H1 (cell line): ENCODE data around the gene RMND5A. TPM values are rescaled to one million over a fixed set of nuclear protein-coding genes. Genes with fewer than 3 reads are reported as not detected.

Source experiments
- CTCF ChIA-PET: fragments of 300-600 bp; sonication (Branson Sonifier 250); formaldehyde crosslinking; loops from one replicate; lab custom pipeline; 2021; ENCODE audit not compliant: partially characterized antibody; lab: Charles Lee
- POLR2A ChIA-PET: fragments of 300-600 bp; sonication (Branson Sonifier 250); formaldehyde crosslinking; loops from one replicate; lab custom pipeline; 2021; ENCODE audit warnings: inconsistent platforms; ENCODE audit not compliant: partially characterized antibody; lab: Charles Lee
- DNase-seq, 2 experiments: peaks; one replicate each; pipeline versions ENCODE4 v3.0.0 to v3.0.0-alpha.2; 2010 to 2022; ENCODE audit warnings: low spot score in 2 of 2, low read depth in 1 of 2, mixed read lengths in 1 of 2
- FAIRE-seq: peaks from 2 replicates; lab custom pipeline; 2011; peaks lifted over from hg19 to GRCh38; lab: Jason Lieb, UNC
- H2AFZ ChIP-seq: 2 replicates; pipeline ENCODE4 v1.8.1; 2012; ENCODE audit warnings: low read length, inconsistent platforms
- H2AK5ac ChIP-seq: 2 replicates; pipeline ENCODE4 v1.6.1; 2013; ENCODE audit warnings: low read depth, low read length
- H2BK120ac ChIP-seq: replicated peaks from 2 replicates; pipeline ENCODE3; 2013; ENCODE audit warnings: low read depth, low read length, inconsistent platforms
- H2BK12ac ChIP-seq: 2 replicates; pipeline ENCODE4 v1.6.1; 2013; ENCODE audit warnings: low read depth, low read length
- H2BK15ac ChIP-seq: 2 replicates; pipeline ENCODE4 v1.6.1; 2013; ENCODE audit warnings: low read length
- H2BK20ac ChIP-seq: 2 replicates; pipeline ENCODE4 v1.6.1; 2013; ENCODE audit warnings: low read length
- H2BK5ac ChIP-seq: 2 replicates; pipeline ENCODE4 v1.6.1; 2013; ENCODE audit warnings: low read depth, low read length
- H3K14ac ChIP-seq: 2 replicates; pipeline ENCODE4 v1.6.1; 2013; ENCODE audit warnings: inconsistent platforms; ENCODE audit not compliant: insufficient read length
- H3K18ac ChIP-seq: 2 replicates; pipeline ENCODE4 v1.6.1; 2013; ENCODE audit warnings: low read length; ENCODE audit errors: extremely low read depth
- H3K23ac ChIP-seq: 2 replicates; pipeline ENCODE4 v1.6.1; 2013; ENCODE audit warnings: inconsistent platforms; ENCODE audit not compliant: insufficient read length
- H3K23me2 ChIP-seq: 2 replicates; pipeline ENCODE4 v1.6.1; 2013; ENCODE audit warnings: low read depth, low read length
- H3K27ac ChIP-seq: 2 replicates; pipeline ENCODE4 v1.6.1; 2011; ENCODE audit warnings: low read depth, low read length, inconsistent platforms
- H3K27me3 ChIP-seq, 4 experiments: replicated peaks in 1 of 4; 1 replicate in 1 of 4; 2 replicates in 3 of 4; pipeline versions ENCODE4 v1.6.1 to v1.8.1; 2011 to 2013; ENCODE audit warnings: low read length in 3 of 4, mild to moderate bottlenecking in 3 of 4, inconsistent platforms in 2 of 4, mixed read lengths in 2 of 4, moderate library complexity in 1 of 4; ENCODE audit not compliant: control insufficient read depth in 3 of 4, insufficient read depth in 3 of 4; ENCODE audit errors: extremely low read depth in 1 of 4
- H3K36me3 ChIP-seq, 4 experiments: 2 replicates each; pipeline versions ENCODE4 v1.6.1 to v1.8.1; 2011 to 2013; ENCODE audit warnings: mild to moderate bottlenecking in 4 of 4, low read length in 3 of 4, moderate library complexity in 2 of 4, control low read depth in 1 of 4, inconsistent platforms in 1 of 4; ENCODE audit not compliant: insufficient read depth in 4 of 4, control insufficient read depth in 2 of 4
- H3K4ac ChIP-seq: replicated peaks from 2 replicates; pipeline ENCODE3; 2013; ENCODE audit warnings: low read length, low read depth, mixed read lengths, inconsistent platforms; ENCODE audit not compliant: insufficient read length
- H3K4me1 ChIP-seq, 4 experiments: replicated peaks in 1 of 4; 1 replicate in 1 of 4; 2 replicates in 3 of 4; pipeline versions ENCODE4 v1.6.1 to v1.8.1; 2011 to 2013; ENCODE audit warnings: low read length in 3 of 4, inconsistent platforms in 2 of 4, mixed read lengths in 1 of 4; ENCODE audit not compliant: insufficient read depth in 4 of 4, control insufficient read depth in 3 of 4
- H3K4me2 ChIP-seq, 2 experiments: 2 replicates each; pipeline versions ENCODE4 v1.6.1 to v1.8.1; 2011 to 2013; ENCODE audit warnings: low read depth in 2 of 2, low read length in 2 of 2, control low read depth in 1 of 2, inconsistent platforms in 1 of 2, mild to moderate bottlenecking in 1 of 2; ENCODE audit not compliant: insufficient read depth in 1 of 2
- H3K4me3 ChIP-seq, 4 experiments: fragments of 200-600, 300-600 bp in 1 of 4; sonication (generic), shearing (Covaris generic), sonication (Bioruptor Twin) in 1 of 4; 2 replicates each; pipeline versions ENCODE4 v1.5.1 to v1.8.1; 2011 to 2016; ENCODE audit warnings: low read length in 4 of 4, low read depth in 3 of 4, control low read depth in 2 of 4, inconsistent platforms in 2 of 4, mild to moderate bottlenecking in 2 of 4, mixed read lengths in 1 of 4, moderate library complexity in 1 of 4; ENCODE audit not compliant: insufficient read depth in 2 of 4; ENCODE audit errors: extremely low read depth in 1 of 4
- H3K56ac ChIP-seq: replicated peaks from 2 replicates; pipeline ENCODE3; 2013; ENCODE audit warnings: low read depth, mild to moderate bottlenecking, mixed read lengths, low read length, inconsistent platforms; ENCODE audit not compliant: insufficient read length
- H3K79me1 ChIP-seq: 2 replicates; pipeline ENCODE4 v1.6.1; 2013; ENCODE audit warnings: low read depth, low read length, control low read depth
- H3K79me2 ChIP-seq, 2 experiments: 2 replicates each; pipeline versions ENCODE4 v1.6.1 to v1.8.1; 2012 to 2013; ENCODE audit warnings: low read length in 2 of 2, mild to moderate bottlenecking in 2 of 2, inconsistent platforms in 1 of 2; ENCODE audit not compliant: insufficient read depth in 2 of 2, control insufficient read depth in 1 of 2
- H3K9ac ChIP-seq, 4 experiments: replicated peaks in 1 of 4; 1 replicate in 1 of 4; 2 replicates in 3 of 4; pipeline versions ENCODE4 v1.6.1 to v1.8.1; 2011 to 2013; ENCODE audit warnings: low read depth in 3 of 4, low read length in 3 of 4, control low read depth in 2 of 4, mild to moderate bottlenecking in 2 of 4, moderate library complexity in 2 of 4, inconsistent platforms in 1 of 4; ENCODE audit errors: extremely low read depth in 1 of 4
- H3K9me3 ChIP-seq, 2 experiments: 2 replicates each; pipeline versions ENCODE4 v1.6.1 to v1.8.1; 2012 to 2013; ENCODE audit warnings: mild to moderate bottlenecking in 2 of 2, moderate library complexity in 2 of 2, control low read depth in 1 of 2, inconsistent platforms in 1 of 2, low read depth in 1 of 2, low read length in 1 of 2, mixed read lengths in 1 of 2; ENCODE audit not compliant: insufficient read depth in 2 of 2
- H4K20me1 ChIP-seq, 2 experiments: replicated peaks in 1 of 2; 2 replicates each; pipeline versions ENCODE3 to v1.8.1; 2011 to 2013; ENCODE audit warnings: inconsistent platforms in 2 of 2, low read length in 2 of 2, mild to moderate bottlenecking in 1 of 2; ENCODE audit not compliant: insufficient read depth in 2 of 2, control insufficient read depth in 1 of 2
- H4K5ac ChIP-seq: 2 replicates; pipeline ENCODE4 v1.6.1; 2013; ENCODE audit warnings: low read length, low read depth, mixed read lengths, inconsistent platforms; ENCODE audit not compliant: insufficient read length
- H4K8ac ChIP-seq: 2 replicates; pipeline ENCODE4 v1.8.0; 2013; ENCODE audit warnings: mild to moderate bottlenecking, moderate library complexity, low read length, inconsistent platforms; ENCODE audit not compliant: insufficient read depth; ENCODE audit errors: extremely low read depth
- H4K91ac ChIP-seq: replicated peaks from 2 replicates; pipeline ENCODE3; 2013; ENCODE audit warnings: low read length, mixed read lengths, inconsistent platforms; ENCODE audit not compliant: insufficient read length
- WGBS, 2 experiments: shearing (Covaris generic) in 1 of 2; methylation state at CpG; one replicate each; pipeline versions ENCODE4 v1.1.6 to v1.1.7; 2013 to 2015; ENCODE audit warnings: low lambda C conversion rate in 2 of 2, mixed read lengths in 2 of 2, inconsistent platforms in 1 of 2, low coverage in 1 of 2, missing lambda C conversion rate in 1 of 2; ENCODE audit not compliant: insufficient replicate concordance in 2 of 2, insufficient coverage in 1 of 2, insufficient read length in 1 of 2; ENCODE audit errors: extremely low coverage in 1 of 2, missing lambda C conversion rate in 1 of 2; 5-methylcytosine and 5-hydroxymethylcytosine counted together
- polyA plus RNA-seq, 7 experiments: library from polyadenylated mRNA; depleted of rRNA in 3 of 7; stranded (reverse) in 5 of 7; unstranded in 2 of 7; fragments of >200 nt in 5 of 7; fragments of 200-250 nt in 2 of 7; gene quantifications; 1 replicate in 5 of 7; 2 replicates in 1 of 7; 4 replicates in 1 of 7; pipeline versions ENCODE4 v1.2.1 to v1.2.3, GENCODE V29; 2011 to 2013; ENCODE audit warnings: missing spikeins in 2 of 7, mixed read lengths in 2 of 7
- total RNA-seq: library from RNA; stranded (reverse); fragmentation: NEBNext Ultra II Directional; extraction: Animal tissue kit (Norgen Biotek cat#: 25700); gene quantifications from 2 replicates; pipeline ENCODE4 v1.2.1, GENCODE V29; 2021

RMND5A gene
- total and polyA plus RNA-seq, 2 of the 8 experiments (the other 6 are each of a cell fraction or from before 2014, with no cell fraction given), result 21.0 to 66.2 TPM

DNA sequence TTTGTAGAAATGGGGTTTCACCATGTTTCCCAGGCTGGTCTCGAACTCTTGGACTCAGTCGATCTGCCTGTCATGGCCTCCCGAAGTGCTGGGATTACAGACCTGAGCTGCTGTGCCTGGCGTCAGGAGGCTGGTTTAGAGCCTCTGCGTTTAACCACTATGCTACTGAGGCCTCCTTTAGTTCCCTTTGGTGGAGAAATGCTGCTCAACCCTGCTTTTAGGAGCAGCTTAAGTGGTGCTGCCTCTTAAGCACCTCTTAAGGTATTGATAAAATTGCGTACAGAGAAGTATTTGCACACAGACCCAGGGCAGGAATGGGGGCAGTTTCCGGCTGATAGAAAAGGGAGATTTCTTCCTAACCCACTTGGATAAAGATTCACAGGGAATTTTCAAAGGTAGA lies 62.7 kb downstream of the RMND5A start:
- no peak overlapping the region for H3K14ac ChIP-seq
- FAIRE-seq, result no peak
- H4K5ac ChIP-seq, result no peak overlapping the region
- H3K18ac ChIP-seq, result no peak overlapping the region
- no peak overlapping the region for H2BK20ac ChIP-seq
- no peak overlapping the region for H3K56ac ChIP-seq
- H2BK120ac ChIP-seq, result no peak overlapping the region
- H2BK12ac ChIP-seq, result no peak overlapping the region
- POLR2A ChIA-PET, result interaction anchor here (1.5 kb wide), 1 partner anchor 9 kb away, joined by 5 read pairs; no protein-coding TSS in a partner anchor
- no peak overlapping the region for H2BK5ac ChIP-seq
- no peak overlapping the region for H4K8ac ChIP-seq
- no peaks in the 10 kb centered on the region for H3K4me1 ChIP-seq
- DNase-seq, result no peak
- H3K27ac ChIP-seq, result no peak overlapping the region
- peaks cover 0 to 7% (median 4%) of the 10 kb centered on the region in 4 experiments; a peak in 6 of 7 replicates for H3K27me3 ChIP-seq
- H3K23me2 ChIP-seq, result no peaks in the 10 kb centered on the region; the same call in 1 of the 2 replicates
- no peak overlapping the region for H3K4me3 ChIP-seq
- no peak overlapping the region for H3K4ac ChIP-seq
- H3K23ac ChIP-seq, result no peak overlapping the region
- no peak overlapping the region for H3K4me2 ChIP-seq
- H4K91ac ChIP-seq, result no peak overlapping the region
- H3K9me3 ChIP-seq, result no peaks in the 10 kb centered on the region
- no peaks in the 10 kb centered on the region for H3K79me1 ChIP-seq
- H3K36me3 ChIP-seq, result no peaks in the 10 kb centered on the region
- H2BK15ac ChIP-seq, result no peak overlapping the region
- no peaks in the 10 kb centered on the region for H3K79me2 ChIP-seq
- no peak overlapping the region for H2AFZ ChIP-seq
- H2AK5ac ChIP-seq, result no peak overlapping the region
- H4K20me1 ChIP-seq, result peaks cover 0 to 3% of the 10 kb centered on the region in 2 experiments
- CTCF ChIA-PET, result interaction anchor here (0.9 kb wide), 1 partner anchor 9 kb away, joined by 3 read pairs; no protein-coding TSS in a partner anchor
- no peak overlapping the region for H3K9ac ChIP-seq
- WGBS, 2 experiments, result 90% methylated on average over 7 of the region's 7 CpGs; no CpG with 5 or more reads in 1 of the 2 experiments
